Naive thymus-derived CD8-positive, alpha-beta T cell (primary cell): Measurements from ENCODE around the gene MRS2. TPM values are rescaled to one million over a fixed set of nuclear protein-coding genes. Genes with fewer than 3 reads are reported as not detected.
"Not testable (repeated sequence)": the region's sequence is repeated elsewhere in the genome, so short reads cannot be mapped to it uniquely, and the experiment has no call there.

Source experiments
- ATAC-seq, 2 donors: fragments of 150-1000 bp; cut with Tn5 transposase in 1 of 2; sonication (Bioruptor Pico), chemical (Tn5 transposase) in 1 of 2; 1 replicate in 1 of 2; 2 replicates in 1 of 2; pipeline ENCODE4 v1.10.0; 2021; ENCODE audit warnings: mild to moderate bottlenecking in 2 of 2, moderate library complexity in 2 of 2
- POLR2A ChIA-PET: fragments of 350-600 bp; sonication (Branson Sonifier 250); formaldehyde crosslinking; loops from one replicate; lab custom pipeline; 2021; ENCODE audit warnings: antibody characterized with exemption; lab: Charles Lee
- DNase-seq, 10 donors: peaks; one replicate each; pipeline versions ENCODE4 v3.0.0 to v3.0.0-alpha.2; 2020 to 2022
- H3K27ac Mint-ChIP-seq, 10 donors: one replicate each; pipeline ENCODE4 v1.8.0; 2020 to 2022; ENCODE audit warnings: mild to moderate bottlenecking in 10 of 10, mixed read lengths in 10 of 10, moderate library complexity in 4 of 10, inconsistent platforms in 1 of 10
- H3K27me3 Mint-ChIP-seq, 5 donors: one replicate each; pipeline ENCODE4 v1.8.0; 2021 to 2022; ENCODE audit warnings: mixed read lengths in 5 of 5
- H3K36me3 Mint-ChIP-seq, 3 donors: one replicate each; pipeline ENCODE4 v1.8.0; 2020 to 2022; ENCODE audit warnings: mixed read lengths in 3 of 3, mild to moderate bottlenecking in 2 of 3, inconsistent platforms in 1 of 3
- H3K4me1 Mint-ChIP-seq, 4 donors: one replicate each; pipeline ENCODE4 v1.8.0; 2021 to 2022; ENCODE audit warnings: mixed read lengths in 4 of 4
- H3K4me3 Mint-ChIP-seq, 10 donors: one replicate each; pipeline ENCODE4 v1.8.0; 2020 to 2022; ENCODE audit warnings: mild to moderate bottlenecking in 10 of 10, mixed read lengths in 10 of 10, moderate library complexity in 6 of 10, inconsistent platforms in 1 of 10
- H3K9me3 Mint-ChIP-seq, 9 donors: one replicate each; pipeline ENCODE4 v1.8.0; 2020 to 2022; ENCODE audit warnings: mixed read lengths in 9 of 9, mild to moderate bottlenecking in 3 of 9, inconsistent platforms in 1 of 9, moderate library complexity in 1 of 9
- polyA plus RNA-seq, 3 donors: library from polyadenylated mRNA; unstranded; fragments of 300-500 nt; fragmentation: Illumina TruSeq; gene quantifications; one replicate each; pipeline ENCODE4 v1.2.3, GENCODE V29; 2021
- total RNA-seq, 8 experiments: library from RNA in 2 of 8; stranded (reverse) in 2 of 8; gene quantifications; one replicate each; pipeline ENCODE4 v1.2.3 and lab custom pipeline; 2021 to 2026

The MRS2 gene, protein sequence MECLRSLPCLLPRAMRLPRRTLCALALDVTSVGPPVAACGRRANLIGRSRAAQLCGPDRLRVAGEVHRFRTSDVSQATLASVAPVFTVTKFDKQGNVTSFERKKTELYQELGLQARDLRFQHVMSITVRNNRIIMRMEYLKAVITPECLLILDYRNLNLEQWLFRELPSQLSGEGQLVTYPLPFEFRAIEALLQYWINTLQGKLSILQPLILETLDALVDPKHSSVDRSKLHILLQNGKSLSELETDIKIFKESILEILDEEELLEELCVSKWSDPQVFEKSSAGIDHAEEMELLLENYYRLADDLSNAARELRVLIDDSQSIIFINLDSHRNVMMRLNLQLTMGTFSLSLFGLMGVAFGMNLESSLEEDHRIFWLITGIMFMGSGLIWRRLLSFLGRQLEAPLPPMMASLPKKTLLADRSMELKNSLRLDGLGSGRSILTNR
- total RNA-seq (10 to 100 TPM; 21.9 to 22.1 TPM), polyA plus RNA-seq (10 to 100 TPM; 13.2 to 19.7 (median 16.1) TPM), total RNA-seq (lab: John Stamatoyannopoulos, UW) (18.7 to 44.3 (median 37.5) reads per million in 6 experiments)

DNA sequence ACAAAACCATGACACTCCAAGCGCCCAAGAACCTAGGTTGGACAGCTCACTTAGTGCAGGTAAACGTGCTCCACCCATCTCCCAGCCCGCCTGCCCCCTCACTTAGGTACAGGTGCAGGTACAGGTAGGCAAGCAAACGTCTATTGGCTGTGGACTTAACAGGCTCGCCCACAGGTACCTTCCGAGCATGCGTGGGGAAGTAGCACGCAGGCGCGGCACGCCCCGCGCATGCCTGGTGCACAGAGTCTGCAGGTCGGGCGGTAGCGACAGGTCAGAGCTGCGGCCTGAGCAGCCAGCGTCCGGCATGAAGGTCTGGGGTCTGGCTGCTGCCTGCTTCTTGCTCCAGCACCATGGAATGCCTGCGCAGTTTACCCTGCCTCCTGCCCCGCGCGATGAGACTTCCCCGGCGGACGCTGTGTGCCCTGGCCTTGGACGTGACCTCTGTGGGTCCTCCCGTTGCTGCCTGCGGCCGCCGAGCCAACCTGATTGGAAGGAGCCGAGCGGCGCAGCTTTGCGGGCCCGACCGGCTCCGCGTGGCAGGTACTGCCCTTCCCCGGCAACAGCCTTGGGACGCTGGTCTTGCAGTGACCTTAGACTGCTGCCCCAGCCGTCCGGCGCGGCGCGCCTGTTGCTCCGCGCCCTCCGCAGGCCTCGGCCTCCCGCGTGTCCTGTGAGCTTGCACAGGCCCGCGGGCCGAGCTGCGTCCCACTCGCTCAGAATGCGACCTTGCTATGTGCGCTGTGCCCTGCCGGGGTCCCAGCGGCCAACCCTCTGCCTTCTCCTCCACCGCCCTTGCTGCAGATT, at the start of gene MRS2:
TSS of gene MRS2 (plus strand) at position 240 of the 804 bp plus-strand sequence. CDS start at position 351, 111 bp downstream.
- POLR2A ChIA-PET = no interaction called here
- DNase-seq (peak; percentile 66 to 89 (median 78)), ATAC-seq (peak; percentile 92 to 97)
- Mint-ChIP-seq H3K27me3 (peaks cover 15 to 28% (median 20%) of the 10 kb centered on the region in 5 donors), H3K4me3 (peak within 1 kb of the TSS; percentile 87 to 99 (median 97)), H3K9me3 (no peaks in the 10 kb centered on the region), H3K27ac (peak within 1 kb of the TSS; percentile 78 to 97 (median 88)), H3K36me3 (peaks cover 4 to 25% (median 6%) of the 10 kb centered on the region in 3 donors), H3K4me1 (peaks cover 6 to 35% (median 23%) of the 10 kb centered on the region in 4 donors)

DNA sequence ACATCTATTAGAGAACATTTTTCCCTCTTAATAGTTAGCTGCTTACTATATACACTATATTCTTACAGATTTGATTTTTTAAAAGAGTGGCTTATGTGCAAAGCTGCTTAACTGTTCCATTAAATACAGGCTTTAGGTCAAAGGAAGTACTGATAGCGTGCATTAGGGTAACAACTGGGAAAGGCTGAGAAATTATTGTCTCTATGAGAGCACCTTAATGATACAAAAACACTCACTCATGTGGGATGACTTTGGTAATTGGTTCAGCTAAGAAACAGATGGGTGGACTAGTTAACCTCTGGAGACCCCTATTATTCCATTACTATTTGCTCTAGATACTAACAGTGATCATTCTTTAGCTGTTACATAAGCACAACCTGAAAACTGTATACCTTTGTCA, 48.9 kb upstream of the MRS2 start:
- POLR2A ChIA-PET = no interaction called here
- H3K9me3 Mint-ChIP-seq = no peaks in the 10 kb centered on the region
- no peak overlapping the region for H3K4me3 Mint-ChIP-seq
- no peak for DNase-seq
- ATAC-seq = no peak
- peaks cover 0 to 13% (median 6%) of the 10 kb centered on the region in 5 donors for H3K27me3 Mint-ChIP-seq
- no peak overlapping the region for H3K27ac Mint-ChIP-seq
- no peaks in the 10 kb centered on the region for H3K36me3 Mint-ChIP-seq
- H3K4me1 Mint-ChIP-seq = peaks cover 8 to 10% (median 10%) of the 10 kb centered on the region in 4 donors

DNA sequence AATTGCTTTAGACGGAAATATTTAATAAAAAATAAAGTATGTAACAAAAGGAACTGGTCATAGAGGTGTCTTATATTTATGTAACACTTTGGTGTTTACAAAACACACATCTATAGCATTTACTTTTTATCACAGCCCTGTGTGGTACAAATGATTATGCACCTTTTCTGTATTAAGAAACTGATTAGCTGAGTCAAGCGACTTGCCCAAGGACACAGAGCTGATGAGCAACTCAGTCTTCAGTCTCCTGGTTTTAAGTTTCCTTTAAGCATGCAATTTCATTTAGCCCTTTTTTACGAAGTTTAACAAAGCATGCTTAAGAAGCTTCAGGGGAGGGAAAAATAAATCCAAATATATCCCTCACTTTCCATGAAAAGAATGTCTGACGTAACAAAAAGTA, 47.3 kb upstream of the MRS2 start:
- H3K4me3 Mint-ChIP-seq = no peak overlapping the region
- DNase-seq = no peak
- no peaks in the 10 kb centered on the region for H3K36me3 Mint-ChIP-seq
- POLR2A ChIA-PET = no interaction called here
- H3K9me3 Mint-ChIP-seq = no peaks in the 10 kb centered on the region
- H3K27me3 Mint-ChIP-seq = peaks cover 0 to 11% (median 0%) of the 10 kb centered on the region in 5 donors
- no peak for ATAC-seq
- peaks cover 13 to 20% (median 18%) of the 10 kb centered on the region in 4 donors for H3K4me1 Mint-ChIP-seq
- no peak overlapping the region for H3K27ac Mint-ChIP-seq

DNA sequence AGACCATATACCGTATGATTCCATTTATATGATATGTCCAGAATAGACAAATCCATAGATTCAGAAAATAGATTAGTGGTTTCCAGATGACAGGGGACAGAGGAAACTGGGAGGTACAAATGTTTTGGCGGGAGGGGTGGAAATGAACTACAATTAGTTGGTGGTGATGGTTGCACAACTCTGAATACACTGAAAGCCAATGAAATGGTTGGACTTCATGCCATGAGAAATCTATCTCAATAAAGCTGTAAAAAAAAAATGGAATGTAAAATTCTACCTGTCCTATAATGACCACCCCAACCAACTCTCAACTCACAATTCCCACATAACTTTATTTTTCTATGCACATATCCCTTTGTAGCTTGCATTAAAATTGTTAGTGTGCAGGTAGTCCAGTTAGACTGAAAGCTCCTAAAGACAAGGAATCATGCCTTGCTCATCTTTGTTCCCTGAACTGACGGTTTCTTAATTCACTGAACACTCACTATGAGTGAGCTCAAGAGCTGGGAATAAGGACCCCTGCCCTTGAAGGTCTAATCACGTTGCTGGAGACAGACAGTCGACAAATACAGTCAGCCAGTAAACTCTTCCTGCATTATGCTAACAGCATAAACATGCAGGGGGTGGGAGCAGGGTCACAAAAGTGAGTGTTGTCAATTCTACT, 46.3 kb upstream of the MRS2 start:
- H3K4me3 Mint-ChIP-seq = peak overlapping the region in 6 of 10 donors; percentile 14 to 90 (median 84)
- H3K9me3 Mint-ChIP-seq = no peaks in the 10 kb centered on the region
- POLR2A ChIA-PET = no interaction called here
- no peaks in the 10 kb centered on the region for H3K36me3 Mint-ChIP-seq
- peak overlapping the region in 2 of 10 donors; percentile 9 to 53 for H3K27ac Mint-ChIP-seq
- H3K4me1 Mint-ChIP-seq = peaks cover 14 to 28% (median 22%) of the 10 kb centered on the region in 4 donors
- H3K27me3 Mint-ChIP-seq = peaks cover 0 to 6% (median 0%) of the 10 kb centered on the region in 5 donors
- DNase-seq (no peak), ATAC-seq (no peak)

DNA sequence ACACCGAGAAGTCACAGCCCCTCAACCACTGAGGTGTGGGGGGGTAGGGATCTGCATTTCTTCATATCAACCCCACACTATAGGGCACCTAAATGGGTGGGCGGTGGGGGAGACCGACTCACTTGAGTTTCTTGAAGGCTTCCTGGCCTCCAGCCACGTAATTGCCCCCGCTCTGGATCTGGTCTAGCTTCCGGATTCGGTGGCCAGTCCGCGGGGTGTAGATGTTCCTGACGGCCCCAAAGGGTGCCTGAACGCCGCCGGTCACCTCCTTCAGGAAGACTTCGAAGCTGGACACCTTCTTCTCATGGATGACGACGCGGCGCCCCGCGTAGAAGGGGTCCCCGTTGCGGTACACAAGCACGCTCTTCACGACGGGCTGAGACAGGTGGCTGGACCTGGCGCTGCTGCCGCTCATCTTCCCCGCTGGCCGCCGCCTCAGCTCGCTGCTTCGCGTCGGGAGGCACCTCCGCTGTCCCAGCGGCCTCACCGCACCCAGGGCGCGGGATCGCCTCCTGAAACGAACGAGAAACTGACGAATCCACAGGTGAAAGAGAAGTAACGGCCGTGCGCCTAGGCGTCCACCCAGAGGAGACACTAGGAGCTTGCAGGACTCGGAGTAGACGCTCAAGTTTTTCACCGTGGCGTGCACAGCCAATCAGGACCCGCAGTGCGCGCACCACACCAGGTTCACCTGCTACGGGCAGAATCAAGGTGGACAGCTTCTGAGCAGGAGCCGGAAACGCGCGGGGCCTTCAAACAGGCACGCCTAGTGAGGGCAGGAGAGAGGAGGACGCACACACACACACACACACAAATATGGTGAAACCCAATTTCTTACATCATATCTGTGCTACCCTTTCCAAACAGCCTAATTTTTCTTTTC, 45.2 kb upstream of the MRS2 start, which contains the start of gene DCDC2:
TSS of gene DCDC2 (minus strand) at position 724 of the 883 bp plus-strand sequence. CDS start at position 415, 309 bp downstream.
- H3K27me3 Mint-ChIP-seq = peaks cover 0 to 6% (median 0%) of the 10 kb centered on the region in 5 donors
- H3K9me3 Mint-ChIP-seq = no peaks in the 10 kb centered on the region
- H3K27ac Mint-ChIP-seq = peak within 1 kb of the TSS in 7 of 10 donors; percentile 45 to 87 (median 66)
- peaks cover 14 to 28% (median 22%) of the 10 kb centered on the region in 4 donors for H3K4me1 Mint-ChIP-seq
- ATAC-seq = peak; percentile 40 to 45
- H3K36me3 Mint-ChIP-seq = no peaks in the 10 kb centered on the region
- POLR2A ChIA-PET = interaction anchor here (0.5 to 0.6 kb wide), 2 partner anchors 453 to 1682 kb away, joined by 5 to 6 read pairs; no protein-coding TSS in a partner anchor
- peak in 9 of 10 donors; percentile 25 to 77 (median 44) for DNase-seq
- peak within 1 kb of the TSS; percentile 73 to 96 (median 88) for H3K4me3 Mint-ChIP-seq

DNA sequence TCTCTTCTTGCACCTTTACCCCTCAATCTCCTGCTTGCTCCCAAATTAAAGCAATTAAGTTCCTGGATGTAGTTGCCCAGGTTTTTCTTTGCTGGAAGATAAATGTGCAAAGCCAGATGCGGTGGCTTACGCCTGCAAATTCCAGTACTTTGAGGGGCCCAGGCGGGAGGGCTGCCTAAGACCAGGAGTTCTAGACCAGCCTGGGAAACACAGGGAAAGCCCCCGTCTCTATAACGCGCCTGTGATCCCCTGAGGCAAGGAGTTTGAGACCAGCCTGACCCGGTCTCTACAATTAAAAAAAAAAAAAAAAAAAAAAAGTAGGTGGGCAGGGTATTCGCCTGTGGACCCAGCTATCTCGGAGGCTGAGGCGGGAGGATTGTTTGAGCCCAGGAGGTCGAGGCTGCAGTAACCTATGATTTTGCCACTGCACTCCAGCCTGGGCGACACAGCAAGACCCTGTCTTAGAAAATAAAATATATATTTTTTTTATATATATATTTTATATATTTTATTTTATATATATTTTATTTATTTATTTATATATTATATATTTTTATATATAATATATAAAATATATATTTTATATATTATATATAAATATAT, 44.4 kb upstream of the MRS2 start:
- no peak for ATAC-seq
- peaks cover 14 to 28% (median 22%) of the 10 kb centered on the region in 4 donors for H3K4me1 Mint-ChIP-seq
- no peaks in the 10 kb centered on the region for H3K9me3 Mint-ChIP-seq
- H3K27me3 Mint-ChIP-seq = peaks cover 0 to 7% (median 4%) of the 10 kb centered on the region in 5 donors
- peak overlapping the region in 5 of 10 donors; percentile 29 to 87 (median 66) for H3K27ac Mint-ChIP-seq
- POLR2A ChIA-PET = interaction anchor here (0.6 kb wide), 1 partner anchor 452 kb away, joined by 5 read pairs; no protein-coding TSS in a partner anchor
- H3K4me3 Mint-ChIP-seq = peak overlapping the region; percentile 73 to 96 (median 88)
- peaks cover 0 to 2% (median 0%) of the 10 kb centered on the region in 3 donors for H3K36me3 Mint-ChIP-seq
- DNase-seq = no peak

DNA sequence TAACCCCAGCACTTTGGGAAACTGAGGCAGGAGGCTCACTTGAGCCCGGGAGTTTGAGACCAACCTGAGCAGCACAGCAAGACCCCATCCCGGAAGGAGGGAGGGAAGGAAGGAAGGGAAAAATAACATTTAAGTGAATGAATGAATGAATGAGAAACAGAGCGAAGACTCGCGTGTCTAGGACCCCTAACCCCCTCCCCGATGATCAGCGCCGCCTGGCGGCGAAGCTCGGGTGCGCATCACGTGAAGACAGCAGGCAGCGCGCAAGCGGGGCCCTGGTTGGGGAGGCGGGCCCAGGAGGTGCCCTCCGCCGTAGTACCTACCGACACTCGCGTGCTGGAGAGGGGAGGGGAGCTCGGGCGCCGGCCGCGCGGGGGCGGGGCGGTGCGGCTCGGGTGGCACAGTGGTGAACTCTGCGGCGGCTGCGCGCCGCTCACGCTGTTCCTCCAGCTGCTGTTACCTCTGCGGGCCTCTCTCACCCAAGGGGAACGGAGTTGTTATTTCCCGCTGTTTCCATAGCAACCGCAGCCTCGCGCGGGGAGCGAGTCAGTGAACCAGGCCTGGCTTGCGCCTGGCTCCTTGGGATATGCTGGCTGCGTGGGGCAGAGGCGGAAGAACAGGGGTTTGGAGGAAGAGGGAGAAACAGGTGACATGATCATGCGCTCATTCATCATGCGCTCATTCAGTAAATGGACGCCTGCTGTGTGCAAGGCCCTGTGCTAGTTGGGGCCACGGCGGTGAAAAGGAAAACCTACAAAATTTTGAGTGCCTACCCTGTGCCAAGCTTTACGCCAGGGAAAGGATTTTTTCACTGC, 42.9 kb upstream of the MRS2 start:
- POLR2A ChIA-PET = no interaction called here
- Mint-ChIP-seq H3K27ac (peak overlapping the region in 8 of 10 donors; percentile 59 to 96 (median 90)), H3K36me3 (peaks cover 0 to 2% (median 0%) of the 10 kb centered on the region in 3 donors), H3K27me3 (peaks cover 5 to 12% (median 10%) of the 10 kb centered on the region in 5 donors), H3K9me3 (no peaks in the 10 kb centered on the region), H3K4me1 (peaks cover 14 to 28% (median 22%) of the 10 kb centered on the region in 4 donors), H3K4me3 (peak overlapping the region; percentile 69 to 87 (median 84))
- ATAC-seq (peak; percentile 89 to 91), DNase-seq (peak; percentile 49 to 88 (median 78))

DNA sequence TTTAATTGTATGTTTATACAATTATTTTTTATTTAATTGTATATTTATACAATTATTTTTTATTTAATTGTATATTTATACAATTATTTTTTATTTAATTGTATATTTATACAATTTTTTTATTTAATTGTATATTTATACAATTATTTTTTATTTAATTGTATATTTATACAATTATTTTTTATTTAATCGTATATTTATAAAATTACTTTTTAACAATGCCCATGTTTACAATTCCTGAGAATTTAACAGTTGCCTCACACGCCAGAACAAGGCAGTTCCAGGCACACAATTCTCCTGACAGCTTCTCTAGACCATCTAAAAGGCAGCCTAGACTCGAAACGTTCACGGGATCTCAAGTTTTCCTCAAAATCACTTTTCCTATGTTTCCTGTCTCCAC, 40.4 kb upstream of the MRS2 start:
- H3K9me3 Mint-ChIP-seq, POLR2A ChIA-PET, ATAC-seq, DNase-seq, H3K4me3 Mint-ChIP-seq, H3K36me3 Mint-ChIP-seq, H3K27ac Mint-ChIP-seq: not testable (repeated sequence)
- Mint-ChIP-seq H3K27me3 (peaks cover 7 to 17% (median 14%) of the 10 kb centered on the region in 5 donors), H3K4me1 (peaks cover 14 to 27% (median 20%) of the 10 kb centered on the region in 4 donors)

DNA sequence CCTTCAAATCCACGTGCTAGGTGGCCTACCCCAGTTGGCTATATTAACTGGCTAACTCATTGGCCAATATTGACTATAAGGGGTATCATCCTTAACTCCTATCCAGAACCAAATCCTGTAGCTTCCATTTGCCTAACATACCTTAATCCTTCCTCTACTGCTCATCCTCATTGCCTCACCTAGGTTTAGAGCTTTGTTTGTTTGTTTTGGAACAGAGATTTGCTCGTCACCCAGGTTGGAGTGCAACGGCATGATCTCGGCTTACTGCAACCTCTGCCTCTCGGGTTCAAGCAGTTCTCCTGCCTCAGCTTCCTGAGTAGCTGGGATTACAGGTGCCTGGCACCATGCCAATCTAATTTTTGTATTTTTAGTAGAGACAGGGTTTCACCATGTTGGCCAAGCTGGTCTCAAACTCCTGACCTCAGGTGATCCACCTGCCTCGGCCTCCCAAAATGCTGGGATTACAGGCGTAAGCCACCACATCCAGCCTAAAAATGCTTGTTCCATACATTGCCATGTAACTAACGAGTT, 37.6 kb upstream of the MRS2 start:
- H3K27ac Mint-ChIP-seq, H3K9me3 Mint-ChIP-seq, H3K4me3 Mint-ChIP-seq, ATAC-seq, H3K4me1 Mint-ChIP-seq, POLR2A ChIA-PET, H3K36me3 Mint-ChIP-seq, DNase-seq: not testable (repeated sequence)
- H3K27me3 Mint-ChIP-seq = peaks cover 15 to 41% (median 23%) of the 10 kb centered on the region in 5 donors

DNA sequence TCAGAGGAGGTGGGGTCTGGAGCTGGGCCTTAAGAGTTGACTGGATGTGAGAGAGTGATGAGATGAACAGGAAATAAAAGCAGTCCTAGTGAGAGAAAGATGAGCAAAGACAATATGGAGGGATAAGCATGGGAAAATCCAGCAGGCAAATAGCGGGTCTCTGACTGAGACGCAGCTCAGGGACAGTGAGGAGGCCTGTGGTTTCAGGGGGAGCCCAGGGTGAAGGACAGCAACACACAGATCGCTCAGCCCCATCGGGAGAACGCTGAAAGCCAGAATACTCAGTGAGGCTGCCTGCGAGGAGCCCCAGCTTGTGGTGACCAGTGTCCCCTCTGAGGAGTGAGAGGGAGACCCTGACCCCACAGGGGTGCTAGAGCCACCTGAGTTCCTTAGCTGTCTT, 28.1 kb upstream of the MRS2 start:
- no peak for ATAC-seq
- no peak overlapping the region for H3K4me3 Mint-ChIP-seq
- peaks cover 13 to 26% (median 14%) of the 10 kb centered on the region in 5 donors for H3K27me3 Mint-ChIP-seq
- POLR2A ChIA-PET = no interaction called here
- DNase-seq = no peak
- no peak overlapping the region for H3K27ac Mint-ChIP-seq
- H3K4me1 Mint-ChIP-seq = no peaks in the 10 kb centered on the region
- peaks cover 0 to 6% (median 0%) of the 10 kb centered on the region in 3 donors for H3K36me3 Mint-ChIP-seq
- H3K9me3 Mint-ChIP-seq = peaks cover 0 to 9% (median 0%) of the 10 kb centered on the region in 9 donors
